ENCODE measurements around the gene ACTA2.
"Not testable (repeated sequence)": the region's sequence is repeated elsewhere in the genome, so short reads cannot be mapped to it uniquely, and the experiment has no call there.

Gene ACTA2

GRCh38 chr10:88932539-88933256, 19.9 kb downstream of the ACTA2 start:
- Histone ChIP-seq H3K4me3 (ENCODE audit: low read length) (no peak overlapping the region), H3K4me2 (ENCODE audit: low read length) (no peak overlapping the region), H3K9ac (ENCODE audit: low read depth, low read length) (no peak overlapping the region), H3K27me3 (ENCODE audit: control insufficient read depth, insufficient read depth, low read length) (no peaks in the 10 kb centered on the region), H3K4me1 (ENCODE audit: control insufficient read depth, insufficient read depth, low read length) (peaks cover 9% of the 10 kb centered on the region), H3K9me3 (replicated peaks; ENCODE audit: low read length) (no peaks in the 10 kb centered on the region), H3K36me3 (ENCODE audit: insufficient read depth, low read length) (peaks cover 8% of the 10 kb centered on the region)

GRCh38 chr10:88932029-88932428, 20.5 kb downstream of the ACTA2 start:
- H3K4me2 ChIP-seq (ENCODE audit: low read length); H3K4me3 ChIP-seq (ENCODE audit: low read length); H3K9me3 ChIP-seq (replicated peaks; ENCODE audit: low read length); H3K27me3 ChIP-seq (ENCODE audit: control insufficient read depth, insufficient read depth, low read length); H3K36me3 ChIP-seq (ENCODE audit: insufficient read depth, low read length); H3K9ac ChIP-seq (ENCODE audit: low read depth, low read length): not testable (repeated sequence)
- peaks cover 14% of the 10 kb centered on the region for H3K4me1 ChIP-seq (ENCODE audit: control insufficient read depth, insufficient read depth, low read length)

GRCh38 chr10:88931548-88931947, 21.0 kb downstream of the ACTA2 start:
- H3K4me3 ChIP-seq (ENCODE audit: low read length) = no peak overlapping the region
- H3K9ac ChIP-seq (ENCODE audit: low read depth, low read length) = no peak overlapping the region
- no peaks in the 10 kb centered on the region for H3K27me3 ChIP-seq (ENCODE audit: control insufficient read depth, insufficient read depth, low read length)
- no peaks in the 10 kb centered on the region for H3K9me3 ChIP-seq (replicated peaks; ENCODE audit: low read length)
- H3K36me3 ChIP-seq (ENCODE audit: insufficient read depth, low read length) = peaks cover 4% of the 10 kb centered on the region
- H3K4me1 ChIP-seq (ENCODE audit: control insufficient read depth, insufficient read depth, low read length) = peaks cover 18% of the 10 kb centered on the region
- no peak overlapping the region for H3K4me2 ChIP-seq (ENCODE audit: low read length)

GRCh38 chr10:88928254-88928653, 24.3 kb downstream of the ACTA2 start:
- no peaks in the 10 kb centered on the region for H3K9me3 ChIP-seq (replicated peaks; ENCODE audit: low read length)
- no peak overlapping the region for H3K4me2 ChIP-seq (ENCODE audit: low read length)
- H3K27me3 ChIP-seq (ENCODE audit: control insufficient read depth, insufficient read depth, low read length) = no peaks in the 10 kb centered on the region
- H3K9ac ChIP-seq (ENCODE audit: low read depth, low read length) = no peak overlapping the region
- no peak overlapping the region for H3K4me3 ChIP-seq (ENCODE audit: low read length)
- H3K4me1 ChIP-seq (ENCODE audit: control insufficient read depth, insufficient read depth, low read length) = peaks cover 19% of the 10 kb centered on the region
- peaks cover 12% of the 10 kb centered on the region for H3K36me3 ChIP-seq (ENCODE audit: insufficient read depth, low read length)

- Histone ChIP-seq H3K4me2 (ENCODE audit: low read length) (no peak overlapping the region), H3K9ac (ENCODE audit: low read depth, low read length) (no peak overlapping the region), H3K4me3 (ENCODE audit: low read length) (no peak overlapping the region), H3K27me3 (ENCODE audit: control insufficient read depth, insufficient read depth, low read length) (no peaks in the 10 kb centered on the region), H3K9me3 (replicated peaks; ENCODE audit: low read length) (no peaks in the 10 kb centered on the region), H3K36me3 (ENCODE audit: insufficient read depth, low read length) (peaks cover 12% of the 10 kb centered on the region), H3K4me1 (ENCODE audit: control insufficient read depth, insufficient read depth, low read length) (peaks cover 17% of the 10 kb centered on the region)
Measured at GRCh38 chr10:88927416-88927690, 25.2 kb downstream of the ACTA2 start.

- Histone ChIP-seq H3K4me1 (ENCODE audit: control insufficient read depth, insufficient read depth, low read length) (peaks cover 15% of the 10 kb centered on the region), H3K9me3 (replicated peaks; ENCODE audit: low read length) (no peaks in the 10 kb centered on the region), H3K36me3 (ENCODE audit: insufficient read depth, low read length) (peaks cover 12% of the 10 kb centered on the region), H3K4me3 (ENCODE audit: low read length) (peak overlapping the region; percentile 12), H3K9ac (ENCODE audit: low read depth, low read length) (no peak overlapping the region), H3K4me2 (ENCODE audit: low read length) (peak overlapping the region; percentile 36), H3K27me3 (ENCODE audit: control insufficient read depth, insufficient read depth, low read length) (no peaks in the 10 kb centered on the region)
Measured at GRCh38 chr10:88926566-88927415, 25.8 kb downstream of the ACTA2 start.

- H3K4me3 ChIP-seq (ENCODE audit: low read length) = no peak overlapping the region
- H3K36me3 ChIP-seq (ENCODE audit: insufficient read depth, low read length) = peaks cover 20% of the 10 kb centered on the region
- no peak overlapping the region for H3K4me2 ChIP-seq (ENCODE audit: low read length)
- no peaks in the 10 kb centered on the region for H3K27me3 ChIP-seq (ENCODE audit: control insufficient read depth, insufficient read depth, low read length)
- H3K4me1 ChIP-seq (ENCODE audit: control insufficient read depth, insufficient read depth, low read length) = peaks cover 23% of the 10 kb centered on the region
- H3K9me3 ChIP-seq (replicated peaks; ENCODE audit: low read length) = no peaks in the 10 kb centered on the region
- no peak overlapping the region for H3K9ac ChIP-seq (ENCODE audit: low read depth, low read length)
Measured at GRCh38 chr10:88923520-88923919, 29.1 kb downstream of the ACTA2 start.

- H3K36me3 ChIP-seq (ENCODE audit: insufficient read depth, low read length) = peaks cover 24% of the 10 kb centered on the region
- peaks cover 18% of the 10 kb centered on the region for H3K4me1 ChIP-seq (ENCODE audit: control insufficient read depth, insufficient read depth, low read length)
- H3K27me3 ChIP-seq (ENCODE audit: control insufficient read depth, insufficient read depth, low read length) = no peaks in the 10 kb centered on the region
- no peak overlapping the region for H3K4me2 ChIP-seq (ENCODE audit: low read length)
- no peak overlapping the region for H3K9ac ChIP-seq (ENCODE audit: low read depth, low read length)
- no peaks in the 10 kb centered on the region for H3K9me3 ChIP-seq (replicated peaks; ENCODE audit: low read length)
- no peak overlapping the region for H3K4me3 ChIP-seq (ENCODE audit: low read length)
Measured at GRCh38 chr10:88922041-88922440, 30.5 kb downstream of the ACTA2 start.

- H3K36me3 ChIP-seq (ENCODE audit: insufficient read depth, low read length) = peaks cover 24% of the 10 kb centered on the region
- peaks cover 10% of the 10 kb centered on the region for H3K4me1 ChIP-seq (ENCODE audit: control insufficient read depth, insufficient read depth, low read length)
- H3K4me2 ChIP-seq (ENCODE audit: low read length) = no peak overlapping the region
- H3K9ac ChIP-seq (ENCODE audit: low read depth, low read length) = no peak overlapping the region
- H3K27me3 ChIP-seq (ENCODE audit: control insufficient read depth, insufficient read depth, low read length) = no peaks in the 10 kb centered on the region
- no peak overlapping the region for H3K4me3 ChIP-seq (ENCODE audit: low read length)
- H3K9me3 ChIP-seq (replicated peaks; ENCODE audit: low read length) = no peaks in the 10 kb centered on the region
Measured at GRCh38 chr10:88920986-88921593, 31.5 kb downstream of the ACTA2 start.

GRCh38 chr10:88920198-88920597, 32.4 kb downstream of the ACTA2 start:
- Histone ChIP-seq H3K4me3 (ENCODE audit: low read length) (no peak overlapping the region), H3K4me2 (ENCODE audit: low read length) (no peak overlapping the region), H3K9me3 (replicated peaks; ENCODE audit: low read length) (no peaks in the 10 kb centered on the region), H3K4me1 (ENCODE audit: control insufficient read depth, insufficient read depth, low read length) (peaks cover 9% of the 10 kb centered on the region), H3K36me3 (ENCODE audit: insufficient read depth, low read length) (peaks cover 23% of the 10 kb centered on the region), H3K27me3 (ENCODE audit: control insufficient read depth, insufficient read depth, low read length) (no peaks in the 10 kb centered on the region), H3K9ac (ENCODE audit: low read depth, low read length) (no peak overlapping the region)

GRCh38 chr10:88919041-88919440, 33.5 kb downstream of the ACTA2 start:
- Histone ChIP-seq H3K27me3 (ENCODE audit: control insufficient read depth, insufficient read depth, low read length) (no peaks in the 10 kb centered on the region), H3K9ac (ENCODE audit: low read depth, low read length) (no peak overlapping the region), H3K9me3 (replicated peaks; ENCODE audit: low read length) (no peaks in the 10 kb centered on the region), H3K4me1 (ENCODE audit: control insufficient read depth, insufficient read depth, low read length) (peaks cover 9% of the 10 kb centered on the region), H3K4me2 (ENCODE audit: low read length) (no peak overlapping the region), H3K4me3 (ENCODE audit: low read length) (no peak overlapping the region), H3K36me3 (ENCODE audit: insufficient read depth, low read length) (peaks cover 14% of the 10 kb centered on the region)
